Naive thymus-derived CD8-positive, alpha-beta T cell (primary cell): Measurements from ENCODE around the gene CHCHD6. TPM values are rescaled to one million over a fixed set of nuclear protein-coding genes. Genes with fewer than 3 reads are reported as not detected.

Source experiments
- ATAC-seq, 2 donors: fragments of 150-1000 bp; cut with Tn5 transposase in 1 of 2; sonication (Bioruptor Pico), chemical (Tn5 transposase) in 1 of 2; 1 replicate in 1 of 2; 2 replicates in 1 of 2; pipeline ENCODE4 v1.10.0; 2021; ENCODE audit warnings: mild to moderate bottlenecking in 2 of 2, moderate library complexity in 2 of 2
- POLR2A ChIA-PET: fragments of 350-600 bp; sonication (Branson Sonifier 250); formaldehyde crosslinking; loops from one replicate; lab custom pipeline; 2021; ENCODE audit warnings: antibody characterized with exemption; lab: Charles Lee
- DNase-seq, 10 donors: peaks; one replicate each; pipeline versions ENCODE4 v3.0.0 to v3.0.0-alpha.2; 2020 to 2022
- H3K27ac Mint-ChIP-seq, 10 donors: one replicate each; pipeline ENCODE4 v1.8.0; 2020 to 2022; ENCODE audit warnings: mild to moderate bottlenecking in 10 of 10, mixed read lengths in 10 of 10, moderate library complexity in 4 of 10, inconsistent platforms in 1 of 10
- H3K27me3 Mint-ChIP-seq, 5 donors: one replicate each; pipeline ENCODE4 v1.8.0; 2021 to 2022; ENCODE audit warnings: mixed read lengths in 5 of 5
- H3K36me3 Mint-ChIP-seq, 3 donors: one replicate each; pipeline ENCODE4 v1.8.0; 2020 to 2022; ENCODE audit warnings: mixed read lengths in 3 of 3, mild to moderate bottlenecking in 2 of 3, inconsistent platforms in 1 of 3
- H3K4me1 Mint-ChIP-seq, 4 donors: one replicate each; pipeline ENCODE4 v1.8.0; 2021 to 2022; ENCODE audit warnings: mixed read lengths in 4 of 4
- H3K4me3 Mint-ChIP-seq, 10 donors: one replicate each; pipeline ENCODE4 v1.8.0; 2020 to 2022; ENCODE audit warnings: mild to moderate bottlenecking in 10 of 10, mixed read lengths in 10 of 10, moderate library complexity in 6 of 10, inconsistent platforms in 1 of 10
- H3K9me3 Mint-ChIP-seq, 9 donors: one replicate each; pipeline ENCODE4 v1.8.0; 2020 to 2022; ENCODE audit warnings: mixed read lengths in 9 of 9, mild to moderate bottlenecking in 3 of 9, inconsistent platforms in 1 of 9, moderate library complexity in 1 of 9
- polyA plus RNA-seq, 3 donors: library from polyadenylated mRNA; unstranded; fragments of 300-500 nt; fragmentation: Illumina TruSeq; gene quantifications; one replicate each; pipeline ENCODE4 v1.2.3, GENCODE V29; 2021
- total RNA-seq, 8 experiments: library from RNA in 2 of 8; stranded (reverse) in 2 of 8; gene quantifications; one replicate each; pipeline ENCODE4 v1.2.3 and lab custom pipeline; 2021 to 2026

CHCHD6 gene
- total and polyA plus RNA-seq, 5 experiments from 2014 or later = 7.8 to 16.9 (median 11.3) TPM

DNA sequence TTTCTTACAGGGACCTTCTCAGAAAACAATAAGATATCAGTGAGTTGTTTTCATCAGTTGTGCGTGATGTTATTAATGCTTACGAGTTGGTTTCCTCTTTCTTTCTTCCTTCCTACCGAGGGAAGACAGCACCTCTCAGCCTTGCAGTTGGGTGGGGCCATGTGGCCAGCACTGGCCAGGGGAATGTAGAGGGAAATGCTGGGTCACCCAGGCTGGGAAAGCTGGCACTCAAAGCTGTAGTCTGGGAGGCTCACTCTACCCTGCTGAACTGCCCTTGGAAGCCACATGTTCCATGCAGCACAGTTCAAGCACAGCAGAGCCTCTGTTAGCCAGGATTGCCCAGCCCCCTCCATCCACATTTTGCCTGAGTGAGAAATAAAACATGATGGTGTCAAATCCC is 10.1 kb upstream of the CHCHD6 start:
- Mint-ChIP-seq H3K27ac (no peak overlapping the region), H3K4me1 (no peaks in the 10 kb centered on the region), H3K27me3 (peaks cover 23 to 60% (median 41%) of the 10 kb centered on the region in 5 donors), H3K9me3 (no peaks in the 10 kb centered on the region), H3K4me3 (no peak overlapping the region), H3K36me3 (no peaks in the 10 kb centered on the region)
- ATAC-seq (no peak), DNase-seq (no peak)
- POLR2A ChIA-PET = no interaction called here

DNA sequence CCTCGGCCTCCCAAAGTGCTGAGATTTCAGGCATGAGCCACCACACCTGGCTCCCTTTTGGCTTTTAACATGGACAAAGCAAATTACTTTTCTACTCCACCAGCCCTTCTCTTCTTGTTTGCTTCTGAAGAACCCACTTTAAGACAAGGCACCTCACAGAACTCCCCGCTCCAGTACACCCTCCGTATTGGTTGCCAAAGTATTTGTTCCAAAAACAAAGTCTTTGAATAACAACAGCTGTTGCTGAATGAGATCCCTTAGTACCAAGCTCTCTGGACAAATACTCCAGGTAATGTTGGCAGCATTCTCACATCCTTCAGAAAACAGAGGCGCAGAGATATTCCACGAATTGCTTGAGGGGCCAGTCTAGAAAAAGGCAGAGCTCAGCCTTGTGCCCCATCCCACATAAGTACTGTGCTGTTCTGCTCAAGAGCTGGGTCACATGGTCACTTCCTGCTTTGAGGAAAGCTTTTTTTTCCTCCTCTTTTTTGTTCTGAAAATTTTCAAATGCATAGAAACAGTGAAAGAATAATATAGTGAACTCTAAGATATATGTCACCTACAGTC is 7.3 kb upstream of the CHCHD6 start:
- no peak overlapping the region for H3K27ac Mint-ChIP-seq
- POLR2A ChIA-PET = no interaction called here
- H3K36me3 Mint-ChIP-seq = no peaks in the 10 kb centered on the region
- H3K4me3 Mint-ChIP-seq = no peak overlapping the region
- H3K27me3 Mint-ChIP-seq = peaks cover 25 to 75% (median 43%) of the 10 kb centered on the region in 5 donors
- no peaks in the 10 kb centered on the region for H3K9me3 Mint-ChIP-seq
- no peaks in the 10 kb centered on the region for H3K4me1 Mint-ChIP-seq
- ATAC-seq = no peak
- DNase-seq = no peak

DNA sequence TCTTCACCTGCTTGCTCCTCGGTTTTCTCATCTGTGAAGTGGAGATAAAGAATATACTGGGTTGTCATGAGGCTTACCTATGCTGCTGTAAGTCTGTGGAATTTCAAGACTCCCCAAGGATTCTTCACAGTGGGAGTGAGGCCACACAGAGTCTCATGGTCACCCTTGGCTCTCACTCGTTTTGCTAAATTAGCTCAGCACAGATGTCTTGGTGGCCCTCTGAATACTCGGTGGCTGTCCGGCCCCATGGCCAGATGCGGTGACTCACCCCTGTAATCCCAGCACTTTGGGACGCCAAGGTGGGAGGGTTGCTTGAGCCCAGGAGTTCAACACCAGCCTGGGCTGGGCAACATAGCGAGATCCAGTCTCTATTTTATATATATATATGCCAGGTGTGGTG is 5.0 kb upstream of the CHCHD6 start:
- ATAC-seq (no peak), DNase-seq (no peak)
- peaks cover 25 to 55% (median 29%) of the 10 kb centered on the region in 5 donors for H3K27me3 Mint-ChIP-seq
- H3K4me1 Mint-ChIP-seq = peaks cover 7 to 9% (median 8%) of the 10 kb centered on the region in 4 donors
- H3K9me3 Mint-ChIP-seq = no peaks in the 10 kb centered on the region
- no peak overlapping the region for H3K4me3 Mint-ChIP-seq
- POLR2A ChIA-PET = no interaction called here
- no peaks in the 10 kb centered on the region for H3K36me3 Mint-ChIP-seq
- H3K27ac Mint-ChIP-seq = no peak overlapping the region

DNA sequence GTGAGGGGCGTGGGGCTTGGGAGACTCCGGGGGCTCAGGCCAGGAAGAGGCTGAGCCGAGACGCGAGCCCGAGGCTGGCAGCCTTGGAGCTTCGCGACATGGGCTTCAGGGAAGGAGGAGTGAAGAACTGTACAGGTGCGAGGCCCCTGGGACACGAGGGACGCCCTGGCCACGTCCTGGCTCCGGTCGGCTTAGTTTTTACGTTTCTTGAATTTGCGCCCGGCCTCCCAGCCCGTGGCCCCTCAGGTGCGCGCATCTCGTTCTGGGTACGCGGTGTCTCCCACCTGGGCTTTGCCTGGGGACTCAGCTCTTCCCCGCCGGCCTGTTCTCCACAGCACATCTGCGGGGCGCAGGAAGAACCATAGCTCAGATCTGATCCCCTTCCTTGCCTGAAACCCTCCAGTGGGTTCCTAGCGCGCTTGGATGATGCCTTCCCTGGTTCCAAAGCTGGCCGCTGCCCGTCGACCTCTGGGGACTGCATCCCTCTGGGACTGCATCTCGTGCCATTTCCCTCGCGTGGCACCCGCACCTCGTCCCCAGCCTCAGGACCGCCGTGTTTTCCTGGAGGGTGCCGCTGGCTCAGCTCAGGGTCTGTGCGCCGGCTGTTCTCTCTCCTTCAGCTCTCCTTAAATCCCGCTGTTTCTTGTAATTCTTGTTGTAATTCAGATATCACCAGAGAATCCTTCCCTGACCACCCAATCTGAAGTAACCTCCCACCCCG is 614 bp downstream of the CHCHD6 start:
- DNase-seq (no peak), ATAC-seq (peak in 1 of 2 donors; percentile 3)
- Mint-ChIP-seq H3K4me1 (peaks cover 18 to 28% (median 25%) of the 10 kb centered on the region in 4 donors), H3K27me3 (peaks cover 0 to 19% (median 8%) of the 10 kb centered on the region in 5 donors), H3K36me3 (peaks cover 0 to 4% (median 2%) of the 10 kb centered on the region in 3 donors), H3K4me3 (peak overlapping the region; percentile 92 to 99 (median 98)), H3K27ac (peak overlapping the region; percentile 35 to 97 (median 93)), H3K9me3 (no peaks in the 10 kb centered on the region)
- POLR2A ChIA-PET = interaction anchor here (1.6 kb wide), 1 partner anchor 50 kb away, joined by 4 read pairs; the partner anchor contains the start of gene TXNRD3

DNA sequence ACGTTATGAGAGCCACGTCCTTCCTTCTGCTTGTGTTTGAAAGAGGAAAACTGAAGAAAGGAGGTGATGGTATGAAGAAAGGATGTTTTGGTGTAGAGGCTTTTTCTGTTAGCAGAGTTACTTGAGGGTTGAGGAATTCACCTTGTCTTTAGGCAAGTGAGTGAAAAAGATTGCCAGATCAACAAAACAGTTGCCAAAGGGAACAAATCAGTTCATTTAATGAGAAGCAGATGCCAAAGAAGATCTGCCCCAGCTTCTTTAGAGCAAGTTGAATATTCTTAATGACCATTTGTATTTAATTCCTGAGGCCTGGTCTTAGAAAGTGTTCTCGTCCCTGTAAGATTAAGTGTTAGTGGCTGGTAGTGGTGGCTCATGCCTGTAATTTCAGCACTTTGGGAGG is 2.6 kb downstream of the CHCHD6 start:
- H3K27me3 Mint-ChIP-seq = peaks cover 0 to 10% (median 0%) of the 10 kb centered on the region in 5 donors

DNA sequence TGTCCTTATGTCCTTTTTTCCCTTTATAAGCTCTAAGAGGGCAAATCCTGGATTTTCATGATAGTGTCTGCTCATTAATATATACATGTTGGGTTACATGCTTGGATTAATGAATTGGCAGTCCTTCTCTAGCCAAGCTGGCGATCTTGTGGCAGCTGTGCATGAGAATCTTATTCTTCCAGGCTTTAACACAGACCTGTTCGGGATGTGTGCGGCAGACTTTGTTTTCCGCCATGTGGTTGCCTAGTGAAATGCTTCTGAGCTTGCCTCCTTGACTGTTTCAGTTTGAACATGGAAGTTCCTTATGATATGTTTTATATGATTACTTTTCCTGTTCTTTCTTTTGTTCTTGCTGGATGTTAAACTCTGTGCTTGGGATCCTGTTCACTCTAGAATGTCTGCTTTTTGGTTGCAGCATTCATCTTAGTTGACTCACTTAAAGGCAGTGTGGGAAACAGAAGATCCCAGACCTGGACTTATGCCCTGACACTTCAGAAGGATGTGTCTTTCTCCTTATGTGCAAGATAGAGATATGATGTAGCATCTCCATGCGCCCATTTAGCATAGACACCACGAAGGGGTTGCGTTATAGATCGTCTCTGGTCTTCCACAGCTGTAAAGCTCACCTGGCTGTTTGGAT is 7.2 kb downstream of the CHCHD6 start:
- DNase-seq (no peak), ATAC-seq (no peak)
- Mint-ChIP-seq H3K4me3 (no peak overlapping the region), H3K36me3 (peaks cover 0 to 10% (median 3%) of the 10 kb centered on the region in 3 donors), H3K27me3 (no peaks in the 10 kb centered on the region), H3K4me1 (peaks cover 9 to 38% (median 23%) of the 10 kb centered on the region in 4 donors), H3K27ac (no peak overlapping the region), H3K9me3 (no peaks in the 10 kb centered on the region)
- POLR2A ChIA-PET = no interaction called here

More for the DNA sequence above, 2.6 kb downstream of the CHCHD6 start:
- POLR2A ChIA-PET = no interaction called here
- Mint-ChIP-seq H3K36me3 (peaks cover 0 to 4% (median 3%) of the 10 kb centered on the region in 3 donors), H3K9me3 (no peaks in the 10 kb centered on the region), H3K4me1 (peaks cover 18 to 41% (median 28%) of the 10 kb centered on the region in 4 donors), H3K4me3 (no peak overlapping the region), H3K27ac (no peak overlapping the region)
- DNase-seq = no peak
- no peak for ATAC-seq

DNA sequence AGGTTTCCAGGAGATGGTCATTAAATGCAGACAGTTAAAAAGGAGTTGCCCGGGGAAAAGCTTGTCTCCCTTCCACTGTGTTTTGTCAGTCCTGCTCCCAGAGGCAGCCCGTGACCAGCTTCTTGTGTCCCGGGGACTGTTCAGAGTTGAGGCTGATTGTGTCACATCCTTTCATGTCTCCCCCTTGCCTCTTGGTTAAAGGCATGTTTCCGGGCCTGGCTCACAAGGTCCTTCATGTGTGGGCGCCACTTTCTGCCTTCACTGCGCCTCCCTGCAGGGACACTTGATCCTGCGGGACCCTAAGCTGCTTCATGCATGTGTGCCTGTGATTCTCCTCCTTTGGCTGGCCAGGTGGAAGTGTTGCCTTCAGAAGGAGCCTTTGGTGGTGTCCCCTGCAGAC is 9.2 kb downstream of the CHCHD6 start:
- ATAC-seq = no peak
- Mint-ChIP-seq H3K4me1 (peaks cover 12 to 41% (median 25%) of the 10 kb centered on the region in 4 donors), H3K9me3 (no peaks in the 10 kb centered on the region), H3K4me3 (no peak overlapping the region), H3K36me3 (peaks cover 0 to 8% (median 3%) of the 10 kb centered on the region in 3 donors), H3K27ac (no peak overlapping the region), H3K27me3 (no peaks in the 10 kb centered on the region)
- no peak for DNase-seq
- POLR2A ChIA-PET = no interaction called here

DNA sequence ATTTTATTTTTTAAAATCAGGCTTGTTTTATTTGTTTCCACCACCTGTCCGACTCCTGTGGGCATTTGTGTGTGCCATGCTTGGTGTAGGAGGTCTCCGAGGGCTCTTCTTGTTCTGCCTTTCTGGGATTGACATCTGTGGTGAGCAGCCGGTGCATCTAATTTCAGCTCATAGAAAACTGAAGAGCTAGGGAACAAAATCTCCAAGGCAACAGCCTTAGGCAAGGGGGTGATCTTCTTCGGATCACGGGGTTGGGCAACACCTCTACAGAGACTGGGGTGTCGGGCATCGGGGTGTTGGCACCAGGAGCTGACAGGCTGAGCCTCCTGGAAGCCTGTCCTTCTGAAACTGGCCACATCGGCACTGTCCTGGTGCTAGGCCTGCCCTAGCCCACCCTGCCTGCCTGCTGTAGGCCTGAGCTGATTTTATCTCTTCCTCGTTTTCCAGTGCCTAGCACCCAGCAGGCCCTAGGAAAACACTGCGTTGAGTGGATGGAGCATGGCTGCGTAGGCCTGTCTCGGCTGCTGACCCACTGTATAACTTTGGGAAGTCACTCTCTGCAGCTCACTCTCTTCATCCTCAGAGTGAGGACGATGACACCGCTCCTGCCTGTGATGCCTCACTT is 10.3 kb downstream of the CHCHD6 start:
- ATAC-seq = no peak
- Mint-ChIP-seq H3K27me3 (no peaks in the 10 kb centered on the region), H3K4me3 (no peak overlapping the region)

DNA sequence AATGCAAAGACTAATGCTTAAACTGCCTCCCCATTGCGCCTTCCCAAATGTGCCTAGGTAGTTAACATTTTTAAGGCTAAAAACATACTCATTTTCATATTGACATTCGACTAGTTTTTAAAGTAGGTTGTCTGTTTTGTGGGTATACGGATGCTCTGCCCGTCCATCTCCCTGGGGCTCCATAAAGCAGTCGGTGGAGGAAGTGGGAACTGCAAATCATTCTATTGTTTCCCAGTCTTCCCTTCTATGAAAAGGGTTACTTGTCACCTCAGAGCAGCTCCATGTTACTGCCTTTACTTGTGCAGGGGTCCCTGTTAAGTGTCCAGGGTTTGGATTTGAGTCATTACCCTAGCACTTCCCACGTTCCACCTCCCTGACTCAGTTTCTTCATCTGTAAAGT is 10.9 kb downstream of the CHCHD6 start:
- POLR2A ChIA-PET = no interaction called here
- no peak overlapping the region for H3K27ac Mint-ChIP-seq
- ATAC-seq = no peak
- peaks cover 12 to 50% (median 27%) of the 10 kb centered on the region in 4 donors for H3K4me1 Mint-ChIP-seq
- DNase-seq = no peak
- H3K36me3 Mint-ChIP-seq = peaks cover 0 to 6% (median 0%) of the 10 kb centered on the region in 3 donors
- no peaks in the 10 kb centered on the region for H3K9me3 Mint-ChIP-seq
- no peaks in the 10 kb centered on the region for H3K27me3 Mint-ChIP-seq
- no peak overlapping the region for H3K4me3 Mint-ChIP-seq

More for the DNA sequence above, 10.3 kb downstream of the CHCHD6 start:
- POLR2A ChIA-PET = no interaction called here
- Mint-ChIP-seq H3K9me3 (no peaks in the 10 kb centered on the region), H3K27ac (no peak overlapping the region), H3K4me1 (peaks cover 12 to 49% (median 27%) of the 10 kb centered on the region in 4 donors), H3K36me3 (peaks cover 0 to 6% (median 3%) of the 10 kb centered on the region in 3 donors)
- DNase-seq = no peak

DNA sequence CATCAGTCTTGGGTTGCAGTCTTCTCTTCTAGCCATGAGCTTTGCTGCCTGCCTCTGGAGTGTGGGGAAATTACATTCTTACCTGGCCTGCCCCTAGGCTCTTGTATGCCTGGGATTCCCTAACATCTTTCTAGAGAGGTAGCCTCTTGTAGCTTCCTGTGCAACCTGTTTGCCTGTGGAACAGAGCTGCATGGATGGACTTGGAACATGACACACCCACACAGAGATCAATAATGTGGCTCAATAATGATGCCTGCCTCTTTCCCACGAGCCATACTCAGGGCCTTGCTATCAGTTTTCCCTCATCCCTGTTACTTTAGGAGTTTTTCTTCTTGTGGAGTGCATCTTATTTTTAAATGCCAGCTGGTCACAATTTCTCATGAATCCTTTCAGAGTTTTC is 11.4 kb downstream of the CHCHD6 start:
- DNase-seq (no peak), ATAC-seq (no peak)
- H3K9me3 Mint-ChIP-seq = no peaks in the 10 kb centered on the region
- H3K27ac Mint-ChIP-seq = no peak overlapping the region
- H3K27me3 Mint-ChIP-seq = no peaks in the 10 kb centered on the region
- POLR2A ChIA-PET = no interaction called here
- peaks cover 0 to 6% (median 0%) of the 10 kb centered on the region in 3 donors for H3K36me3 Mint-ChIP-seq
- H3K4me3 Mint-ChIP-seq = no peak overlapping the region
- H3K4me1 Mint-ChIP-seq = peaks cover 12 to 46% (median 27%) of the 10 kb centered on the region in 4 donors

DNA sequence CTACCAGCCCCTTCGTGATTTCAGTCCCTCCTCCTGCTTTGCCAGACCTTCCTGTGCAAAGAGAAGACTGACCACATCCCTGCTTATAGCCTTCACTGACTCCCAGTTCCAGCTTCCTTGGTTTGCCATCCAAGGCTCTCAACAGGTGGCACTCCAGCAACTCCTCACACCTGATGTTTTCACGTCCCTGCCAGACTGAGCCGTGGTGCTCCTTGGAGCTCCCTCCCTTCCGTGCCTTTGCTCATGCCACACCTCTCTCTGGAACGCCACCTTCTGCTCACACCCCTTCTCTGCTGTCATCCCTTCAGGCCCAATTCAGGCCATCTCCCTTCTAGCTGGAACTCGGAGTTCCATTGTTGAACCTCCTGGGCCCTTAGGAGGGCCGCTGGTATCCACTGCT is 12.0 kb downstream of the CHCHD6 start:
- peaks cover 0 to 6% (median 0%) of the 10 kb centered on the region in 3 donors for H3K36me3 Mint-ChIP-seq
- peaks cover 12 to 45% (median 27%) of the 10 kb centered on the region in 4 donors for H3K4me1 Mint-ChIP-seq
- H3K9me3 Mint-ChIP-seq = no peaks in the 10 kb centered on the region
- H3K27ac Mint-ChIP-seq = peak overlapping the region in 1 of 10 donors; percentile 63
- ATAC-seq (no peak), DNase-seq (no peak)
- POLR2A ChIA-PET = no interaction called here
- H3K27me3 Mint-ChIP-seq = no peaks in the 10 kb centered on the region
- H3K4me3 Mint-ChIP-seq = no peak overlapping the region

DNA sequence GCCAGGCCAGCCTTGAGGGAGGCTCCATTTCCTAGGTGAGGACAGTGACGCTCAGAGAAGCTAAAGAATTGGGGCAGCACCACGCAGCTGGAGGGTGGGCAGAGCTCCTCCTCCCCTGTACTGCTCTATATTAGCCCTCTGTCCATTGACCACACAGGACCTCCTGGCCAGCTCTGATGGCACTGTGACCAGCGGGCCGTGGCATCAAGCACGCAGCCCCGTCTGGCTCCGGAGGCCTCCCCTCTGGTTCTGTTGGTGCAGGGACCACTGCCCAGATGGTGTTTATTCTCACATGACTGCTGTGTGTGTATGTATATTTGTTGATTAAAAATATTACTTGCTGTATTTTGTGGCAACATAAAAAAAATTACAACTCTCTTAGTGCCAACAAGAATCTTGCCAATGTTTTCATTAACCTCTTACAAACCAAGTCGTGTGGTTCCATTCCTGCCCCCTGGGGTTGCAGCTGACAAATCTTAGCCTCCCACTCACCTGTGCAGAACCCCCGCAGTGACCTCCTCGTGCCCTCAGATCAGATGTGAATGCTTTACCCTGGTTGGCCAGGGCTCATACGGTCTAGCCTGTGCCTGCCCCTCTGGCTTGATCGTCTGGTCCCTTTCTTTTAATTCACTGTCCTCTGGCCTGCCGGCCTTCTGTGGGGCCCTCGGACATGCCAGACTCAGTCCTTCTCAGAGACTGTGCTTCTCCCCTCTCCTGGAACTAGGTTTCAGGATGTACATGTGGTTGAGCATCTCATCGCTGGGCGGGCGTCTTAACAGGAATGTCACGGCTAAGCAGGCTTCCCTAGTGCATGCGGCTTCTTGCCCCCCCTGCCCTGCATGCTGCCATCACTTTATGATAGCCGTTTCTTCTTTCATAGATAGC is 14.8 kb downstream of the CHCHD6 start:
- no peak overlapping the region for H3K4me3 Mint-ChIP-seq
- POLR2A ChIA-PET = no interaction called here
- no peak overlapping the region for H3K27ac Mint-ChIP-seq

More for the DNA sequence above, 14.8 kb downstream of the CHCHD6 start:
- Mint-ChIP-seq H3K4me1 (peaks cover 9 to 44% (median 19%) of the 10 kb centered on the region in 4 donors), H3K27me3 (no peaks in the 10 kb centered on the region), H3K9me3 (no peaks in the 10 kb centered on the region), H3K36me3 (peaks cover 0 to 6% (median 0%) of the 10 kb centered on the region in 3 donors)
- ATAC-seq (no peak), DNase-seq (no peak)
